HepG2 (cell line): ENCODE results near the gene ABHD4. TPM values are rescaled to one million over a fixed set of nuclear protein-coding genes. Genes with fewer than 3 reads are reported as not detected.

ENCODE experiments used
- CC2D1A ChIP-seq: sonication (generic); formaldehyde crosslinking; IDR thresholded peaks from 2 replicates; pipeline ENCODE4 v1.8.1; 2023; ENCODE audit warnings: mild to moderate bottlenecking, missing genetic modification reagents
- ELF3 ChIP-seq: IDR thresholded peaks from 2 replicates; pipeline ENCODE4 v1.6.1; 2016; ENCODE audit warnings: missing genetic modification reagents, missing compliant biosample characterization
- FOXA3 ChIP-seq: IDR thresholded peaks from 2 replicates; pipeline ENCODE4 v1.6.1; 2016; ENCODE audit warnings: missing genetic modification reagents, missing compliant biosample characterization
- FOXP4 ChIP-seq: sonication (generic); formaldehyde crosslinking; IDR thresholded peaks from 2 replicates; pipeline ENCODE4 v1.4.0; 2020; ENCODE audit warnings: missing genetic modification reagents
- GABPB1 ChIP-seq: IDR thresholded peaks from 2 replicates; pipeline ENCODE4 v1.6.1; 2016; ENCODE audit warnings: mild to moderate bottlenecking, missing genetic modification reagents, moderate library complexity, missing compliant biosample characterization
- JUND ChIP-seq: sonication (generic); formaldehyde crosslinking; IDR thresholded peaks from 2 replicates; pipeline ENCODE4 v1.8.0; 2022; ENCODE audit warnings: mild to moderate bottlenecking, missing genetic modification reagents
- RAD21 ChIP-seq: fragments of 450-650 bp; formaldehyde crosslinking; IDR thresholded peaks from 2 replicates; pipeline ENCODE4 v1.5.0; 2020; ENCODE audit warnings: mild to moderate bottlenecking
- RBFOX2 ChIP-seq: fragments of 200-400 bp; formaldehyde crosslinking; IDR thresholded peaks from 2 replicates; pipeline ENCODE4 v1.6.1; 2017; ENCODE audit warnings: low read depth, mild to moderate bottlenecking, low read length
- RFX1 ChIP-seq: fragments of 450-650 bp; IDR thresholded peaks from 2 replicates; pipeline ENCODE4 v1.6.1; 2017
- SIX4 ChIP-seq: sonication (generic); formaldehyde crosslinking; IDR thresholded peaks from 2 replicates; pipeline ENCODE4 v1.4.0; 2020; ENCODE audit warnings: missing genetic modification reagents
- SOX13 ChIP-seq, 3 experiments: fragments of 450-650 bp in 1 of 3; sonication (generic) in 1 of 3; formaldehyde crosslinking in 1 of 3; IDR thresholded peaks in 2 of 3; conservative IDR thresholded peaks in 1 of 3; 2 replicates each; pipeline versions ENCODE4 v1.5.0 to v1.6.1; 2016 to 2020; ENCODE audit warnings: antibody characterized with exemption in 1 of 3, mild to moderate bottlenecking in 1 of 3, missing compliant biosample characterization in 1 of 3, missing genetic modification reagents in 1 of 3, moderate library complexity in 1 of 3
- SOX6 ChIP-seq, 2 experiments: fragments of 450-650 bp in 1 of 2; sonication (generic) in 1 of 2; formaldehyde crosslinking in 1 of 2; IDR thresholded peaks; 2 replicates each; pipeline versions ENCODE4 v1.4.0 to v1.6.1; 2017 to 2020; ENCODE audit warnings: antibody characterized with exemption in 1 of 2, mild to moderate bottlenecking in 1 of 2, missing genetic modification reagents in 1 of 2
- SP2 ChIP-seq: sonication (generic); formaldehyde crosslinking; IDR thresholded peaks from 2 replicates; pipeline ENCODE4 v1.5.1; 2020; ENCODE audit warnings: mild to moderate bottlenecking, missing genetic modification reagents
- TBL1XR1 ChIP-seq: fragments of 150-350 bp; IDR thresholded peaks from 2 replicates; pipeline ENCODE4 v1.6.1; 2014; ENCODE audit warnings: borderline replicate concordance, low read length; ENCODE audit not compliant: partially characterized antibody
- TEAD3 ChIP-seq: optimal IDR thresholded peaks from 2 replicates; pipeline ENCODE3; 2016; ENCODE audit warnings: borderline replicate concordance
- ZNF264 ChIP-seq: sonication (generic); formaldehyde crosslinking; IDR thresholded peaks from 2 replicates; pipeline ENCODE4 v1.4.0; 2020; ENCODE audit warnings: missing genetic modification reagents
- ZNF331 ChIP-seq: sonication (generic); formaldehyde crosslinking; IDR thresholded peaks from 2 replicates; pipeline ENCODE4 v1.4.0; 2020; ENCODE audit warnings: missing genetic modification reagents
- ZNF556 ChIP-seq: sonication (generic); formaldehyde crosslinking; IDR thresholded peaks from 2 replicates; pipeline ENCODE4 v1.4.0; 2020; ENCODE audit warnings: mild to moderate bottlenecking, missing genetic modification reagents, borderline replicate concordance
- ZNF629 ChIP-seq: sonication (generic); formaldehyde crosslinking; conservative IDR thresholded peaks from 2 replicates; pipeline ENCODE4 v1.5.0; 2020; ENCODE audit warnings: missing genetic modification reagents
- ZNF644 ChIP-seq: IDR thresholded peaks from 2 replicates; pipeline ENCODE4 v1.6.1; 2016; ENCODE audit warnings: low read depth
- polyA plus RNA-seq, 8 experiments: library from polyadenylated mRNA; depleted of rRNA in 3 of 8; stranded (reverse) in 7 of 8; unstranded in 1 of 8; fragments of >200 nt; fragmentation: Illumina TruSeq in 4 of 8; extraction: Trizol in 4 of 8; gene quantifications; 2 replicates each; pipeline versions ENCODE4 v1.2.1 to v1.2.3, GENCODE V29; 2011 to 2016; ENCODE audit warnings: low read depth in 4 of 8, missing spikeins in 1 of 8, mixed read lengths in 1 of 8; ENCODE audit not compliant: insufficient read depth in 1 of 8
- total RNA-seq, 5 experiments: library from RNA; depleted of rRNA; stranded (reverse); fragments of >200 nt; fragmentation: Illumina TruSeq; extraction: Trizol; gene quantifications; 2 replicates each; pipeline ENCODE4 v1.2.3, GENCODE V29; 2016; ENCODE audit warnings: low read depth in 1 of 5
- TF ChIP-seq, protein P1 (sequence below): sonication (generic); formaldehyde crosslinking; IDR thresholded peaks from 2 replicates; pipeline ENCODE4 v1.9.0; 2021; ENCODE audit warnings: mild to moderate bottlenecking, missing genetic modification reagents
- TF ChIP-seq, protein P2 (sequence below): sonication (generic); formaldehyde crosslinking; IDR thresholded peaks from 2 replicates; pipeline ENCODE4 v1.5.0; 2020; ENCODE audit warnings: missing genetic modification reagents, mild to moderate bottlenecking, borderline replicate concordance

Gene ABHD4
- total and polyA plus RNA-seq, 2 of the 13 experiments (the other 11 are each of a cell fraction or from before 2014, with no cell fraction given), result 16.1 to 47.5 TPM

- TF ChIP-seq, protein P1, sequence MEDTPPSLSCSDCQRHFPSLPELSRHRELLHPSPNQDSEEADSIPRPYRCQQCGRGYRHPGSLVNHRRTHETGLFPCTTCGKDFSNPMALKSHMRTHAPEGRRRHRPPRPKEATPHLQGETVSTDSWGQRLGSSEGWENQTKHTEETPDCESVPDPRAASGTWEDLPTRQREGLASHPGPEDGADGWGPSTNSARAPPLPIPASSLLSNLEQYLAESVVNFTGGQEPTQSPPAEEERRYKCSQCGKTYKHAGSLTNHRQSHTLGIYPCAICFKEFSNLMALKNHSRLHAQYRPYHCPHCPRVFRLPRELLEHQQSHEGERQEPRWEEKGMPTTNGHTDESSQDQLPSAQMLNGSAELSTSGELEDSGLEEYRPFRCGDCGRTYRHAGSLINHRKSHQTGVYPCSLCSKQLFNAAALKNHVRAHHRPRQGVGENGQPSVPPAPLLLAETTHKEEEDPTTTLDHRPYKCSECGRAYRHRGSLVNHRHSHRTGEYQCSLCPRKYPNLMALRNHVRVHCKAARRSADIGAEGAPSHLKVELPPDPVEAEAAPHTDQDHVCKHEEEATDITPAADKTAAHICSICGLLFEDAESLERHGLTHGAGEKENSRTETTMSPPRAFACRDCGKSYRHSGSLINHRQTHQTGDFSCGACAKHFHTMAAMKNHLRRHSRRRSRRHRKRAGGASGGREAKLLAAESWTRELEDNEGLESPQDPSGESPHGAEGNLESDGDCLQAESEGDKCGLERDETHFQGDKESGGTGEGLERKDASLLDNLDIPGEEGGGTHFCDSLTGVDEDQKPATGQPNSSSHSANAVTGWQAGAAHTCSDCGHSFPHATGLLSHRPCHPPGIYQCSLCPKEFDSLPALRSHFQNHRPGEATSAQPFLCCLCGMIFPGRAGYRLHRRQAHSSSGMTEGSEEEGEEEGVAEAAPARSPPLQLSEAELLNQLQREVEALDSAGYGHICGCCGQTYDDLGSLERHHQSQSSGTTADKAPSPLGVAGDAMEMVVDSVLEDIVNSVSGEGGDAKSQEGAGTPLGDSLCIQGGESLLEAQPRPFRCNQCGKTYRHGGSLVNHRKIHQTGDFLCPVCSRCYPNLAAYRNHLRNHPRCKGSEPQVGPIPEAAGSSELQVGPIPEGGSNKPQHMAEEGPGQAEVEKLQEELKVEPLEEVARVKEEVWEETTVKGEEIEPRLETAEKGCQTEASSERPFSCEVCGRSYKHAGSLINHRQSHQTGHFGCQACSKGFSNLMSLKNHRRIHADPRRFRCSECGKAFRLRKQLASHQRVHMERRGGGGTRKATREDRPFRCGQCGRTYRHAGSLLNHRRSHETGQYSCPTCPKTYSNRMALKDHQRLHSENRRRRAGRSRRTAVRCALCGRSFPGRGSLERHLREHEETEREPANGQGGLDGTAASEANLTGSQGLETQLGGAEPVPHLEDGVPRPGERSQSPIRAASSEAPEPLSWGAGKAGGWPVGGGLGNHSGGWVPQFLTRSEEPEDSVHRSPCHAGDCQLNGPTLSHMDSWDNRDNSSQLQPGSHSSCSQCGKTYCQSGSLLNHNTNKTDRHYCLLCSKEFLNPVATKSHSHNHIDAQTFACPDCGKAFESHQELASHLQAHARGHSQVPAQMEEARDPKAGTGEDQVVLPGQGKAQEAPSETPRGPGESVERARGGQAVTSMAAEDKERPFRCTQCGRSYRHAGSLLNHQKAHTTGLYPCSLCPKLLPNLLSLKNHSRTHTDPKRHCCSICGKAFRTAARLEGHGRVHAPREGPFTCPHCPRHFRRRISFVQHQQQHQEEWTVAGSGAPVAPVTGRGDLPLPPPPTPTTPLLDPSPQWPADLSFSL (CRISPR knock-in tag), result no peak
- TF ChIP-seq RBFOX2 (0 out of 2 replicates have a peak, but pooled peaks have one; percentile 9), ELF3 (CRISPR knock-in tag) (0 out of 2 replicates have a peak, but pooled peaks have one; percentile 23), SIX4 (CRISPR knock-in tag) (no peak), FOXP4 (CRISPR knock-in tag) (0 out of 2 replicates have a peak, but pooled peaks have one; percentile 14), TEAD3 (peak; percentile 35), ZNF629 (CRISPR knock-in tag) (no peak), SOX6 (IDR thresholded peaks at IDR 0.05) (no peak), SOX6 (CRISPR knock-in tag; IDR thresholded peaks at IDR 0.05) (peak; percentile 59), GABPB1 (no peak), RFX1 (no peak), SOX13 (IDR thresholded peaks at IDR 0.05) (no peak), SOX13 (CRISPR knock-in tag; conservative IDR thresholded peaks at IDR 0.05 in 1 of 2, IDR thresholded peaks at IDR 0.05 in 1 of 2) (peak in 1 of 2 experiments; percentile 57; a peak in 1 of 4 replicates), ZNF331 (no peak), SP2 (CRISPR knock-in tag) (no peak), CC2D1A (no peak), ZNF556 (CRISPR knock-in tag) (no peak), ZNF264 (CRISPR knock-in tag) (no peak), ZNF644 (CRISPR knock-in tag) (no peak), TBL1XR1 (no peak), JUND (no peak), RAD21 (CRISPR knock-in tag) (no peak), FOXA3 (peak; percentile 79)
- TF ChIP-seq, protein P2, sequence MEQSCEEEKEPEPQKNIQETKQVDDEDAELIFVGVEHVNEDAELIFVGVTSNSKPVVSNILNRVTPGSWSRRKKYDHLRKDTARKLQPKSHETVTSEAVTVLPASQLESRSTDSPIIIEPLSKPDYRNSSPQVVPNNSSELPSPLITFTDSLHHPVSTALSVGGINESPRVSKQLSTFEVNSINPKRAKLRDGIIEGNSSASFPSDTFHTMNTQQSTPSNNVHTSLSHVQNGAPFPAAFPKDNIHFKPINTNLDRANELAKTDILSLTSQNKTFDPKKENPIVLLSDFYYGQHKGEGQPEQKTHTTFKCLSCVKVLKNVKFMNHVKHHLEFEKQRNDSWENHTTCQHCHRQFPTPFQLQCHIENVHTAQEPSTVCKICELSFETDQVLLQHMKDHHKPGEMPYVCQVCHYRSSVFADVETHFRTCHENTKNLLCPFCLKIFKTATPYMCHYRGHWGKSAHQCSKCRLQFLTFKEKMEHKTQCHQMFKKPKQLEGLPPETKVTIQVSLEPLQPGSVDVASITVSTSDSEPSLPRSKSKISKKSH, result no peak
Observed at GRCh38 chr14:22606380-22606779, 8.3 kb downstream of the ABHD4 start (continued).
